ENCODE results near the gene GRM8. TPM values are rescaled to one million over a fixed set of nuclear protein-coding genes. Genes with fewer than 3 reads are reported as not detected.

The GRM8 gene
- total and polyA plus RNA-seq, 10 of the 15 experiments (the other 5 are each of a cell fraction or from before 2014, with no cell fraction given): 0.33 to 7.1 (median 0.45) TPM; not detected in 2

DNA sequence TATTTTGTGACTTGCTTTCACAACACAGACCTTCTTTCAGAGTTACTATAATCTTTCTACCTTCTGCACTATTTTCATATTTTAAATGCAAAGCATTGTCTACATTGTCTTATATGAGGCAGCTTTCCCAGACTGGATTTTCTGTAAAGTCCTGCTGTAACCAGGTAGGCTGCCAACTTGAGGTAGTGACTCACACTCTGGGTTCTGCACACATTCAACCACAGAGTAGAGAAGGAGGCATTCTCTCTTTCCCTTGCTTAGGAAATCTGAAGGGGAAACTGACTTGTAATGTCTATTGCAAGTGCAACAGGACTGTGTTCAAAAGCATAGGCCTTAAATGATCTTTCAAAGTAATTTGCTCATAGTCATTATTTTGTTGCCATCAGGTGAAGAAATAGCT lies 461.4 kb downstream of the GRM8 start:
- CTCF ChIA-PET: interaction anchor here (6.0 kb wide), 1 partner anchor 11 kb away, joined by 50 read pairs; no protein-coding TSS in a partner anchor
- POLR2A ChIA-PET: no interaction called here

More for the DNA sequence above, 461.4 kb downstream of the GRM8 start:
- Histone ChIP-seq H3K4me2 (ENCODE audit: control insufficient read depth, insufficient read depth) (no peak overlapping the region), H3K9ac (ENCODE audit: control insufficient read depth, insufficient read depth, low read length) (no peak overlapping the region), H3K79me2 (ENCODE audit: control insufficient read depth, insufficient read depth, low read length) (no peaks in the 10 kb centered on the region), H3K36me3 (ENCODE audit: control insufficient read depth in 2 of 2, insufficient read depth in 2 of 2, low read length in 1 of 2) (no peaks in the 10 kb centered on the region), H3K27me3 (replicated peaks in 1 of 2; ENCODE audit: control insufficient read depth in 2 of 2, insufficient read depth in 2 of 2, low read length in 1 of 2) (no peaks in the 10 kb centered on the region), H2AFZ (ENCODE audit: control insufficient read depth, low read depth, low read length) (no peak overlapping the region), H3K4me3 (no peak overlapping the region), H4K20me1 (ENCODE audit: control insufficient read depth, insufficient read depth) (no peaks in the 10 kb centered on the region), H3K4me1 (ENCODE audit: control insufficient read depth, insufficient read depth, low read length) (no peaks in the 10 kb centered on the region), H3K9me3 (replicated peaks; ENCODE audit: control insufficient read depth, insufficient read depth, low read length) (no peaks in the 10 kb centered on the region), H3K27ac (ENCODE audit: control insufficient read depth, insufficient read depth) (no peak overlapping the region)
- BruUV-seq (replicated peaks): no TSS peak
- SMC1A ChIA-PET (ENCODE audit: uncharacterized antibody, unreplicated experiment): interaction anchor here (1.2 kb wide), 1 partner anchor 650 kb away, joined by 3 read pairs; no protein-coding TSS in a partner anchor
- RAD21 ChIA-PET (ENCODE audit: unreplicated experiment): no interaction called here
- no peak for ATAC-seq
- no peak for FAIRE-seq
- no peak for DNase-seq (ENCODE audit: low read depth, low spot score)
- TF ChIP-seq, protein P1, sequence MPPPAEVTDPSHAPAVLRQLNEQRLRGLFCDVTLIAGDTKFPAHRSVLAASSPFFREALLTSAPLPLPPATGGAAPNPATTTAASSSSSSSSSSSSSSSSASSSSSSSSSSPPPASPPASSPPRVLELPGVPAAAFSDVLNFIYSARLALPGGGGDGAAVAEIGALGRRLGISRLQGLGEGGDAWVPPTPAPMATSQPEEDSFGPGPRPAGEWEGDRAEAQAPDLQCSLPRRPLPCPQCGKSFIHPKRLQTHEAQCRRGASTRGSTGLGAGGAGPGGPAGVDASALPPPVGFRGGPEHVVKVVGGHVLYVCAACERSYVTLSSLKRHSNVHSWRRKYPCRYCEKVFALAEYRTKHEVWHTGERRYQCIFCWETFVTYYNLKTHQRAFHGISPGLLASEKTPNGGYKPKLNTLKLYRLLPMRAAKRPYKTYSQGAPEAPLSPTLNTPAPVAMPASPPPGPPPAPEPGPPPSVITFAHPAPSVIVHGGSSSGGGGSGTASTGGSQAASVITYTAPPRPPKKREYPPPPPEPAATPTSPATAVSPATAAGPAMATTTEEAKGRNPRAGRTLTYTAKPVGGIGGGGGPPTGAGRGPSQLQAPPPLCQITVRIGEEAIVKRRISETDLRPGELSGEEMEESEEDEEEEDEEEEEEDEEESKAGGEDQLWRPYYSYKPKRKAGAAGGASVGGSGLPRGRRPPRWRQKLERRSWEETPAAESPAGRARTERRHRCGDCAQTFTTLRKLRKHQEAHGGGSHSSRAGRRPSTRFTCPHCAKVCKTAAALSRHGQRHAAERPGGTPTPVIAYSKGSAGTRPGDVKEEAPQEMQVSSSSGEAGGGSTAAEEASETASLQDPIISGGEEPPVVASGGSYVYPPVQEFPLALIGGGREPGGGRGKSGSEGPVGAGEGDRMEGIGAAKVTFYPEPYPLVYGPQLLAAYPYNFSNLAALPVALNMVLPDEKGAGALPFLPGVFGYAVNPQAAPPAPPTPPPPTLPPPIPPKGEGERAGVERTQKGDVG (CRISPR knock-in tag; IDR thresholded peaks at IDR 0.05): no peak
- no peak for TF ChIP-seq ATF7 (IDR thresholded peaks at IDR 0.05; ENCODE audit: low read depth)
- TF ChIP-seq MTA3 (IDR thresholded peaks at IDR 0.05; ENCODE audit: borderline replicate concordance, low read length): no peak
- TF ChIP-seq BMI1 (IDR thresholded peaks at IDR 0.05; ENCODE audit: borderline replicate concordance): no peak
- TF ChIP-seq, protein P2, sequence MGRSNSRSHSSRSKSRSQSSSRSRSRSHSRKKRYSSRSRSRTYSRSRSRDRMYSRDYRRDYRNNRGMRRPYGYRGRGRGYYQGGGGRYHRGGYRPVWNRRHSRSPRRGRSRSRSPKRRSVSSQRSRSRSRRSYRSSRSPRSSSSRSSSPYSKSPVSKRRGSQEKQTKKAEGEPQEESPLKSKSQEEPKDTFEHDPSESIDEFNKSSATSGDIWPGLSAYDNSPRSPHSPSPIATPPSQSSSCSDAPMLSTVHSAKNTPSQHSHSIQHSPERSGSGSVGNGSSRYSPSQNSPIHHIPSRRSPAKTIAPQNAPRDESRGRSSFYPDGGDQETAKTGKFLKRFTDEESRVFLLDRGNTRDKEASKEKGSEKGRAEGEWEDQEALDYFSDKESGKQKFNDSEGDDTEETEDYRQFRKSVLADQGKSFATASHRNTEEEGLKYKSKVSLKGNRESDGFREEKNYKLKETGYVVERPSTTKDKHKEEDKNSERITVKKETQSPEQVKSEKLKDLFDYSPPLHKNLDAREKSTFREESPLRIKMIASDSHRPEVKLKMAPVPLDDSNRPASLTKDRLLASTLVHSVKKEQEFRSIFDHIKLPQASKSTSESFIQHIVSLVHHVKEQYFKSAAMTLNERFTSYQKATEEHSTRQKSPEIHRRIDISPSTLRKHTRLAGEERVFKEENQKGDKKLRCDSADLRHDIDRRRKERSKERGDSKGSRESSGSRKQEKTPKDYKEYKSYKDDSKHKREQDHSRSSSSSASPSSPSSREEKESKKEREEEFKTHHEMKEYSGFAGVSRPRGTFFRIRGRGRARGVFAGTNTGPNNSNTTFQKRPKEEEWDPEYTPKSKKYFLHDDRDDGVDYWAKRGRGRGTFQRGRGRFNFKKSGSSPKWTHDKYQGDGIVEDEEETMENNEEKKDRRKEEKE (IDR thresholded peaks at IDR 0.05): no peak
- TF ChIP-seq, protein P3, sequence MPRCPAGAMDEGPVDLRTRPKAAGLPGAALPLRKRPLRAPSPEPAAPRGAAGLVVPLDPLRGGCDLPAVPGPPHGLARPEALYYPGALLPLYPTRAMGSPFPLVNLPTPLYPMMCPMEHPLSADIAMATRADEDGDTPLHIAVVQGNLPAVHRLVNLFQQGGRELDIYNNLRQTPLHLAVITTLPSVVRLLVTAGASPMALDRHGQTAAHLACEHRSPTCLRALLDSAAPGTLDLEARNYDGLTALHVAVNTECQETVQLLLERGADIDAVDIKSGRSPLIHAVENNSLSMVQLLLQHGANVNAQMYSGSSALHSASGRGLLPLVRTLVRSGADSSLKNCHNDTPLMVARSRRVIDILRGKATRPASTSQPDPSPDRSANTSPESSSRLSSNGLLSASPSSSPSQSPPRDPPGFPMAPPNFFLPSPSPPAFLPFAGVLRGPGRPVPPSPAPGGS (IDR thresholded peaks at IDR 0.05; ENCODE audit: borderline replicate concordance, insufficient read depth, low read depth, low read length, poor library complexity, severe bottlenecking): no peak
- TF ChIP-seq HDAC2 (IDR thresholded peaks at IDR 0.05): no peak
- TF ChIP-seq NBN (IDR thresholded peaks at IDR 0.05): no peak
- TF ChIP-seq NFYA (IDR thresholded peaks at IDR 0.05; ENCODE audit: borderline replicate concordance, low read depth, low read length): no peak
- TF ChIP-seq TCF12 (IDR thresholded peaks at IDR 0.05; ENCODE audit: low read depth, low read length): no peak
- no peak for TF ChIP-seq CBX5 (IDR thresholded peaks at IDR 0.05; ENCODE audit: low read depth)
- no peak for TF ChIP-seq SREBF1 (IDR thresholded peaks at IDR 0.05; ENCODE audit: low read length)
- TF ChIP-seq, protein P4, sequence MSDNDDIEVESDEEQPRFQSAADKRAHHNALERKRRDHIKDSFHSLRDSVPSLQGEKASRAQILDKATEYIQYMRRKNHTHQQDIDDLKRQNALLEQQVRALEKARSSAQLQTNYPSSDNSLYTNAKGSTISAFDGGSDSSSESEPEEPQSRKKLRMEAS (IDR thresholded peaks at IDR 0.05; ENCODE audit: low read depth, low read length): no peak
- in situ Hi-C loops (cut with MboI) (no loop called here), intact Hi-C loops (cut with micrococcal nuclease; ENCODE audit: unreplicated experiment) (no loop called here)

Data from GM12878 (cell line).